Stimulated activated CD8-positive, alpha-beta memory T cell treated with anti-CD3 and anti-CD28 coated beads, Interleukin-4, amount 100 ng/mL, for 1 hour (primary cell): ENCODE measurements around the gene CCDC192.
"Not testable (repeated sequence)": the region's sequence is repeated elsewhere in the genome, so short reads cannot be mapped to it uniquely, and the experiment has no call there.

Experiments
- DNase-seq, 2 donors: peaks; one replicate each; pipeline ENCODE4 v3.0.0-alpha.2; 2020; ENCODE audit warnings: low read depth in 2 of 2, low spot score in 1 of 2

The CCDC192 gene

DNA sequence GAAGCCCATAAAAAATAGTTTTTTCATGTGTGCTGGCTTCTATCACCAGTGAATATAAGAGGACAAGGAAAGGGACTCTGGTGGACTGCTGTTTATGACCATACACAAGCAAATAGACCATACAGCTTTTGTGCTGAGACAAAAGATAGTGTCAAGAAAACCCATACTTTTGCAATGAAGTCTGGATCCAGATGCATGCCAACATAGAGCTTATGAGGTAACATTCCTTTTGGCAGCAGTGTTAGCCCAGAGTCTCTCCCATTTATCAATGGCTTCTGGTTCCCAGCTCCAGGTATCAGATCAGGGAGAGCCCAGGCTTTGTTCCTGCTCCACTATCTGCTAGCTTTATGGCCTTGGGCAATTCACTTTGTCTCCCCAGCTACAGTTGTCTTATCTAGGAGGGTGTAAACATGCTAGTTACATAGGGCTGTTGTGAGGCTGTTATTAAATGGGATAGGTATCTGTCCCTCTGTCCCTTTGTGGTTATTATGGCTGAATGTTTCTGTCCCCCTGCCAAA, 55.6 kb downstream of the CCDC192 start:
- DNase-seq: no peak

DNA sequence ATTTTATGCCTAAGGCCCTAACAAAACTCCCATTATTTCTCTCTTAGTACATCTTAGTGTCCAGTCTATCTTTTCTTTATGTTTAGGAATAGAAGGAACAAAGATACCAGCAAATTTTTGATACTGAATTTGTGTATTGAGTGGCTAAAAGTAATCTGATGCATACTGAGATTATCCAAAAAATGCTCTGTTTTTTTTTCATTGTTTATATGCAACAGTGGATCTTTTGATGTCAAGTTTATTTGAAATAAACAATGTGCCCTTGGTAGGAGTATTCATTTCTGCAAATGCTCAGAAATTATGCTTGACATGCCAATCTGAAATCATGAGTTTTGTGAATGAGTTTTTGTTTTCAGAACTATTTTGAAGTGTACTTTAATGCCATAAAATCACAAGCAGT, 58.7 kb downstream of the CCDC192 start:
- no peak for DNase-seq

GRCh38 chr5:127762412-127762811, 59.2 kb downstream of the CCDC192 start:
- DNase-seq: no peak

GRCh38 chr5:127766676-127767335, 63.6 kb downstream of the CCDC192 start:
- no peak for DNase-seq

DNA sequence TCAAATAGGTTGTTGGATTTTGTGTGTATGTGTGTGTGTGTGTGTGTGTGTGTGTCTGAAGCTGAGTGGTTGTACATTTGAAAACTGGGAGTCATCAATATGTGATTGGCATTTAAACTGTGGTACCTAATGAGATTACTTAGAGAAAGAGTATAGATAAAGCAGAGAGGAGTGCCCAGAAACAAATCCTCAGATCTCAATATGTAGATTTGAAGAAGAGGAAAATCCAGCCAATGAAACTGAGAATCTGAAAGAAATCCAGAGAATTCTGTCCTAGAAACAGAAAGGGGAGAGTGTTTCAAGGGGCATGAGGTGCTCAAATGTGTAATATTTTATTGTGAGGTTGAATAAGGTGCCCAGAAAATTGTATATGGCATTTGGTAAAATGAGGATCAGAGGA, 66.2 kb downstream of the CCDC192 start:
- no peak for DNase-seq

- DNase-seq: no peak
Measured at GRCh38 chr5:127770272-127770671, 67.1 kb downstream of the CCDC192 start.

DNA sequence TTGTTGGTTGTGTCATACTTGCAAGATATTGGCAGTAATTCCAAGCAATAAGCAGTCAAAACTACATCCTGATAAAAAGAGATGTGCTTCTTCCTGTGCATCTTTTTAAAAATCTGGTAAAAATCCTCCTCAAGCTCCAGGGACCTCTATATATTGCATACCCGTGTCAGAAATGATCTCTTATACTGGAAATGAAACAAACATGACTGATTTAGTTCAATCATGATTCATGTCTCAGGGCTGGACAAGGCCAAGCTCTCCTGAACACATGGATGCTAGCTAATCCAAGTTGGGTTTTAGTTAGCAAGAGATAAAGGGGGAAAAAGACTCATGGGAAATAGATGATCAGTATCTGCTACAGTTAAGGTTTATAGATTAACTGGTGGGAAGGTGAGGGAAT, 69.3 kb downstream of the CCDC192 start:
- no peak for DNase-seq

DNA sequence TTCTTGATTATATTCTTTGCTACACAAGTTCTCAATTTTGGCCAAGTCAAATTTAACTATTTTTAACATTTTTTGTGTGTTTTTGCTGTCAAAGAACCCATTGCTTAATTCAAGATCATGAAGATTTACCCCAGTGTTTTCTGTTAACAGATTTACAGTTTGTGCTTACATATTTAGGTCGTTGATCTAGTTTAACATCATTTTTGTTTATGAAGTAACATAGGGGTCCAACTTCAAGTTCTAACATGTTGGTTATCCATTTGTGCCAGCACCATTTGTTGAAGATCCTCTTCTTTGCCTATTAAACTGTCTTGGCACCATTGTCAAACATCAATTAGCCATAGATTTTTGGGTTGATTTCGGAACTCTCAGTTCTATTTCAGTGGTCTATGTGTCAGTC, 71.0 kb downstream of the CCDC192 start:
- no peak for DNase-seq

- no peak for DNase-seq
Measured at GRCh38 chr5:127776477-127776876, 73.3 kb downstream of the CCDC192 start.

GRCh38 chr5:127777957-127778356, 74.8 kb downstream of the CCDC192 start:
- no peak for DNase-seq

GRCh38 chr5:127782450-127782849, 79.3 kb downstream of the CCDC192 start:
- not testable (repeated sequence) for DNase-seq

- DNase-seq: no peak
Measured at GRCh38 chr5:127785098-127785927, 82.1 kb downstream of the CCDC192 start.

- DNase-seq: no peak
Measured at GRCh38 chr5:127791439-127791838, 88.2 kb downstream of the CCDC192 start.

GRCh38 chr5:127791908-127792307, 88.7 kb downstream of the CCDC192 start:
- not testable (repeated sequence) for DNase-seq

GRCh38 chr5:127793052-127793451, 89.9 kb downstream of the CCDC192 start:
- no peak for DNase-seq

GRCh38 chr5:127793879-127794278, 90.7 kb downstream of the CCDC192 start:
- no peak for DNase-seq

DNA sequence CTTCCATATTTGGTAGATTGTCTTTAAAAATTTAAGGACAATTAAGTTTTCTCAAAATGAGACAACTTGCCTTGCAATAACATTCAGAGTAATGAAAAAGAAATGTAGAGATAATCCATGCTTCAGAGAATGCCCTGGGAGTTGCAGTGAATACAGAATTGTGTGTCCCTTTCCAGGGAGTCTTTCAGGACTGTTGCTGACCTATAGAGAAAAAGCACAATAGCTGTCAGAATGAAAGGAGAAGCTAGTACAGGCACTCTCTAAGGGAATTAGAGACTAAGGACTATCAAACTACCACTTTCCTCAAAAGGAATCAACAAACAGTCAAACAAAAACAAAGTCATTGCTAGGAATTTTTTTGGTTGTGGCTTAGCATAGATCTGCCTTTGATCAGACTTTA, 93.0 kb downstream of the CCDC192 start:
- no peak for DNase-seq

- DNase-seq: no peak
Measured at GRCh38 chr5:127799293-127799905, 96.2 kb downstream of the CCDC192 start.

GRCh38 chr5:127801751-127802476, 98.7 kb downstream of the CCDC192 start:
- no peak for DNase-seq

DNA sequence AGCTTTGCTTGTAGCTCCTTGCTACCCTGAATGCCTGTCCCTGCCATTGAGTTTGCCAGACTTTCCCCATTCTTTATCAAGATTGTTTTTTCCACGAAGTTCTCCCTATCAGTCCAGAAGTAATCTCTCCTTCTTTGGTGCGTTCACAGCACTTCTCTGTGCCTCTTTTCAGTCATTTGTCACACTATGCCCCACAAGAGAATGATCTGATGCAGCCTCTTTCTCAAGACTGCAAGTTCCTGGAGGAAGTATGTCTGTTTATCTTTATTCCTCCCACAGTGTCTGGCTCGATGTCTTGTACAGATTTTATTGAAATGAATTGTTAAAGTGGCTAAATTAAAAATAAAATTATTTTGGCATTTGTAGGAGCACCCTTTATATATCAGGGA, 99.3 kb downstream of the CCDC192 start:
- no peak for DNase-seq

DNA sequence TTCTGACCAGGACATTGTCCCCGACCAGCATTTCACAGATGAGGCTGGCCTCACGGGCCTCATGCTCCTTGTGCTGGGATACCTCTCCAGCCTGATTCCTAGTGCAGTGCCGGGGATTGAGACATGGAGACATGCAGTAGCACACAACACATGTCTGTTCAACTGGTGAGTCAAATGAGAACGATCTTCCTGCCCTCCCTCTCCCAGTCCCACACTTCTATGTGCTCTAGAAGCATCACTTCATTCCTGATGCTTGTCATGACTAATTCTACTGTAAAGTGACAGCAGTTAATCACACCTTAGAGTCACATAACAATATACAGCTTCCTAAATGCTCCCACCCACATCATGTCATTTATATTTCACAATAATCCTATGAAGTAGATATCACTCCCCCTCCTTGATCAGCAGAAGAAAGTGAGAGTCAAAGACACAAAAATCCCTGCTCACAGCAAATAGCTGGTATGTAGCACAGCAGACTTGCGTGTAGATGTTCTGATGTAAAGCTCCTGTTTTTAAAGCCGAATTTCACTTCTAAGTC, 101.8 kb downstream of the CCDC192 start:
- no peak for DNase-seq
